HG03354 (cell line): ENCODE results near the gene LYPD6B.

Experiments used
- ATAC-seq: cut with Tn5 transposase; IDR thresholded peaks from one replicate; pipeline ENCODE4 v1.9.1; 2021; ENCODE audit warnings: mild to moderate bottlenecking; ENCODE audit not compliant: unreplicated experiment, poor library complexity, severe bottlenecking

The LYPD6B gene

GRCh38 chr2:149178612-149179011 lies 140.1 kb downstream of the LYPD6B start:
- ATAC-seq = no peak

- no peak for ATAC-seq
Observed at GRCh38 chr2:149180226-149180875, 141.9 kb downstream of the LYPD6B start.

DNA sequence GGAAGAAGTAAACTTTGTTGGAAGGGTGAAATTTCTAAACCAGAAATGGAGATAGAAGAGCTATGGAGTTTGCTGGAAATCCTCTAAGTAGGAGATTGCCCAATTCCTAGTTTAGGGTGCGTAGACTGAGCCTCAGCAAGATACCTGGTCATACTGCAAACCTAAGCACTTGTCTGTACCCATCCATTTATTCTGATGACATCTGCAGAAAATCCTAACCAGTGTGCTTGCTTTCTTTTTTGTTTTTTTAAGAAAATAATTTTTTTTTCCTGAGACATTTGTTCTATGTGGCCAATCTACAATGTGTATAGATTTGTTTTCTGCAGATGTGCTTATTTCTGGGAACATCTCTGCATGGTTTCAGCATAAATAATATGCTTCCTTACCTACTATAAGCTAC lies 144.7 kb downstream of the LYPD6B start:
- ATAC-seq = no peak

DNA sequence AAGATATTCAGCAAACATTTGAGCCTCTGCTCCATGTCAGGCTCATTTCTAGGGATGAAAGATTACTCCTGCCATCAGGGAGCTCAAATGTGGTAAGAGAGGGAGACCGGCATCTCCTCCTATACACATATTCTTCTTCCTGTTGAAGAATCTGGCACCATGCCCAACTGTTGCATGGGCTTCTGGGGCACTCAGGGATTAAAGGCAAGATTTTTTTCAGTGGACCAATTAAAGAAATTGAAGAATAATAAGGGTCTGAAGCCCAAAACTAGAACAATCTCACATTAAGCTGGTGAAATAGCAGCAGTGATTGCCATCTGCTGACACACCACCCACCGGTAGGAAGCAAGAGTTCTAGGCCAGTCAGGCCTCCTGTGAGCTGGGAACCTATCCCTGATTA lies 146.5 kb downstream of the LYPD6B start:
- no peak for ATAC-seq

DNA sequence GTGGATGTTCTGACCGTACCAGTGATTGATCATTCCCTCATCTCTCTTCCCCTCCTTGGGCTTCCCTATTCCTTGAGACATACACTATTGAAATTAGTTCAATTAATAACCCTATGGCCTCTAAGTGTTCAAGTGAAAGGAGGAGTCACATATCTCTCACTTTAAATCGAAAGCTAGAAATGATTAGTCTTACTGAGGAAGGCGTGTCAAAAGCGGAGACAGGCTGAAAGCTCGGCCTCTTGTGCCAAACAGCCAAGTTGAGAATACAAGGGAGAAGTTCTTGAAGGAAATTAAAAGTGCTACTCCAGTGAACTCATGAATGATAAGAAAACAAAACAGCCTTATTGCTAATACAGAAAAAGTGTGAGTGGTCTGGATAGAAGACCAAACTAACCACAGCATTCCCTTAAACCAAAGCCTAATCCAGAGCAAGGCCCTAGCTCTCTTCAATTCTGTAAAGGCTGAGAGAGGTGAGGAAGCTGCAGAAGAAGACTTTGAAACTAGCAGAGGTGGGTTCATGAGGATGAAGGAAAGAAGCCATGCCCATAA lies 147.5 kb downstream of the LYPD6B start:
- ATAC-seq = no peak

DNA sequence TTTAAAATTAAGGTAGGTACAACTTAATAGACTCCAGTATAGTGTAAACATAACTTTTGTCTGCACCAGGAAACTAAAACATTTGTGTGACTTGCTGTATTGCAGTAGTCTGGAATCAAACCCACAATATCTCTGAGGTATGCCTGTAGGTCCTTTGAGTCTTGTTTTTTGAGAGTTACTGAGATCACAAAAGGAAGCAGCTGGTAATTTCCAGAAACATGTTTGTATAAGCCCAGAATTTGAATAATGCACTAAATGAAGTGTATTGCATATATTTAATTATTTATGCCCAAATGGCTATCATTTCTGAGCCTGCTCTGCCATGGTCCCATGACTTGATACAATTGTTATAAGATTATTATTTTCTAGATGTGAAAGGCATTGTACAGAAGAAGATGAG lies 148.6 kb downstream of the LYPD6B start:
- no peak for ATAC-seq

DNA sequence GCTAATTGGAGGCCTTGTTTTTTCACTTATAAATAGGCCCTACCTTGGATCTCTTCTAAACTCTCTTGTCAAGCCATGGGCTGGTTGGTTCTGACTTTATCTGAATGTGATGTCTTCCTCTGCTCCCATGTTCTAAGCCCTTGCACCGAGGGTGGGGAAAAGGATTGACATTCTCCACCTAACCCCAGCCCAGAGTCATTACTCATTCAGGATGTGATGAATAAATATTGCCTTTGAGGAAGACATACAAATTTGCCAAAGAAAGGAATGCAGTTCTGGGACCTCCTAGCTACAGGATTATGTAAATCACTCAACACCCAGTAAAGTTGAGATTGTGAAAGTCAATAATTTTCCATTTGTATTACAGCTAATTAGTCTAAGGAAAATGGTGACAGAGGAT lies 149.8 kb downstream of the LYPD6B start:
- ATAC-seq = no peak

- no peak for ATAC-seq
Observed at GRCh38 chr2:149189769-149190168, 151.3 kb downstream of the LYPD6B start.

DNA sequence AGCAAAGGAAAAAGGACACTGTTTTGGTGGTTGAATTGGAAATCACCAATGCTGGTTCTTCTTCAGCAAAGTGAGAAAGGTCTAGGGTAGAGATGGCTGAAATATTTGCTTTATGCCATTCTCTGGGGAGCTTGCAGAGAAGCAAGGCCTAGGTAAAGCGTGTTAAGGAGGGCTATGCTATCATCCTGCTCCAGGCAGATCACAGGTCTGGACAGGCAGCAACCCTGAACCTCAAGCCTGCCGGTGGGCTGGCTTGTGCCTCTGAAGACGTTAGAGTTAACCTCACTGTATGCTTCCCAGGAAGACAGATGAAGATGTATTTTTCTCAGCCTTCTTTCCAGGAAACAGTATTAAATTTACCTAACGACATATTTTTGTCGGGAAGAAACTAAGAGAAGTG lies 153.4 kb downstream of the LYPD6B start:
- no peak for ATAC-seq

DNA sequence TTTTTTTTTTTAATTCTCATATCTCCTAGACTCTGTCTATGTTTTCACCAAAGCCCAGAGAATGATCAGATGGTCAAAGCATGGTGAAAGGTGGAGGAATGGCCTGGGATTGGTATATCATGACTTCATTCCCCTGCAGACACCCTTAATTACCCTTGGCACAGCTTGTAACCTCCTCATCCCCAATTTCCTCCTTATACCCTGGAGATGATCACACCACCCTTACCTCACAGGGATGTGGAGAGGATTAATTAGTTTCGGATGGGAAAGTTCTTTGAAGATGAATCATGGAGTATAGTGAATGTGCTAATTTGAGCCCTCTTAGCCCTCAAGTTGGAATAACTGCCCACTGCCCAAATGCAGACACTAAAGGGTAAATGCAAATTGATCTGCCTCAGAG lies 153.9 kb downstream of the LYPD6B start:
- ATAC-seq = no peak

DNA sequence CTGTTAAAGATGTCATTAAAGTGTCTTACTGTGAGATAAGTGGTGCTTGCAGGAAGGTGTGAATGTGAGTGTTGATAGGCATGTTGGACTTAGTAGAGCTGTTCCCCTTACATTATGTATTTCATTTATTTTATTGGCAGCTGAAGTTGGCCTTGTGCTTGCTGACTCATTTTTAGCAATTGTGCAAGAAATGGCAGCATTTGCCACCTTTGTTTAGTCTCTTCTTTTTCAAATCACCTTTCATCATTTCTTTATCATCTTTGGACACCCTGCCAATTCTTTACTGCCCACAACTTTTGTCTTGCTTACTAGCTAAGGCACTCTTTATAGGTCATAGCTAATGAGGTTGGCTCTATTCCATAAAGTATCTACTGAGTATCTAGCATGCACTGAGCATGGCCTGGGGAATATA lies 161.6 kb downstream of the LYPD6B start:
- no peak for ATAC-seq

- ATAC-seq = no peak
Observed at GRCh38 chr2:149204686-149205085, 166.2 kb downstream of the LYPD6B start.

- ATAC-seq = no peak
Observed at GRCh38 chr2:149205143-149205542, 166.6 kb downstream of the LYPD6B start.

GRCh38 chr2:149213764-149214493 lies 175.4 kb downstream of the LYPD6B start:
- ATAC-seq = no peak

- ATAC-seq = no peak
Observed at GRCh38 chr2:149218497-149218896, 180.0 kb downstream of the LYPD6B start.

DNA sequence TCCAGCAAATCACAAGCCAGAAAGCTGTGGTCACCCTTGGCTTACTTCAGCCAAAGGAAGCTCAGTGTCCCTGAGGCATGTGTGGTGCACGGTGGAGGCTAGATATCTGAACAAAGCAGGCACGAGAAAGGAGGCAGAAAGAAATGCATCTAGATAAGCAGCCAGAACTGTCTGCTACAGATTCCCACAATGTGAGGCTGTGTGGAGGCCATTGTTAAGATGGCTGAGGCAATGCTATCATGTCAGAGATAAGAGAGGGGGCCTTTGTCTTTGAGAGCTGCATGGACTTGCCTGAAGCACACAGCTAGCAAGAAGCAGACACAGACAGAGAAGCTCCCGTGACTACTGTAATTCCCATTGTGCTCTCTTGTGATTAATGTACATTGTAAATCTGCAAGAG lies 181.4 kb downstream of the LYPD6B start:
- no peak for ATAC-seq

GRCh38 chr2:149221002-149221401 lies 182.5 kb downstream of the LYPD6B start:
- no peak for ATAC-seq

- ATAC-seq = no peak
Observed at GRCh38 chr2:149221898-149222297, 183.4 kb downstream of the LYPD6B start.

- no peak for ATAC-seq
Observed at GRCh38 chr2:149223472-149224095, 185.1 kb downstream of the LYPD6B start.

DNA sequence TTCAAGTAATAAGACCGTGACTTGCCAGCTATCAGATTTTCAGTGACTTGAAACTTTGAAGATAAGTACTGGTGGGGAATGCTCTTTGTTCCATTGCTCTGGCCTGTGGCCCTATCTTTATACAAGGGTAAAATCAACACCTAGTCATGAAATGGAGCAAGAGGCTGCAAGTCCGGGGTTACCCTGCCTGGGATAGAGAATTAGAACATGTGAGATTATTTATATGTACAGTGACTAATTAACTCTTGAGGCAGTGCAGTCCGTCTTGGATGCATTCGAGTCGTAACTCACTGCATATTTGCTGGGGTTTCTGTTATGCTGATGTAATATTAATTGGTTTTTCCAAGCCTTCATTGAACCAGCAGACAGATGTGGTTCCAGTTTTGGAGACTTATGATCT lies 186.0 kb downstream of the LYPD6B start:
- ATAC-seq = no peak

DNA sequence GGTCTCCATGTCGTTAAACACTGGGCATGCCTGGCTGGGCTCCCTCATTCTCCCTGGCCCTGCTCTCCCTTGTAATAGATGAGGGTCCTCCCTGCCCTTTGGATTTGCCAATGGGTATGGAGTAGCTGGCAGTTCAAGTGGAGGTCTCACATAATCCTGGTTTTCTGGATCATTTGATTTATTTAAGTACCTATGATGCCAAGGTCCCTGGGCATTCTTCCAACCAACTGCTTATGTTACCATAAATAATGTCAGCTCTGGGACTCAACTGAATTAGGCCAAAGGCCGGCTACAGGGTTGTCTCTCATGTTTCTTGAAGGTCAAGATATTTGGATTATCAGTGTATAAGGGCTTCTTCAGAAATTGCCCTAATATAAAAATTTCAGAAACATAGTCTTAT lies 186.9 kb downstream of the LYPD6B start:
- ATAC-seq = no peak
